ENCODE data around the gene MED13L.
"Not testable (repeated sequence)": the region's sequence is repeated elsewhere in the genome, so short reads cannot be mapped to it uniquely, and the experiment has no call there.

Gene MED13L

GRCh38 chr12:116153113-116153512 lies 124.4 kb downstream of the MED13L start:
- DNase-seq (ENCODE audit: low read depth in 2 of 2), result no peak

- no peak for DNase-seq (ENCODE audit: low read depth in 2 of 2)
Measured at GRCh38 chr12:116152268-116152667, 125.2 kb downstream of the MED13L start.

GRCh38 chr12:116150452-116150851 lies 127.0 kb downstream of the MED13L start:
- no peak for DNase-seq (ENCODE audit: low read depth in 2 of 2)

GRCh38 chr12:116150001-116150400 lies 127.5 kb downstream of the MED13L start:
- no peak for DNase-seq (ENCODE audit: low read depth in 2 of 2)

- DNase-seq (ENCODE audit: low read depth in 2 of 2), result no peak
Measured at GRCh38 chr12:116148844-116149243, 128.6 kb downstream of the MED13L start.

GRCh38 chr12:116146386-116146785 lies 131.1 kb downstream of the MED13L start:
- DNase-seq (ENCODE audit: low read depth in 2 of 2), result no peak

- DNase-seq (ENCODE audit: low read depth in 2 of 2), result no peak
Measured at GRCh38 chr12:116145451-116145850, 132.0 kb downstream of the MED13L start.

GRCh38 chr12:116144384-116144783 lies 133.1 kb downstream of the MED13L start:
- no peak for DNase-seq (ENCODE audit: low read depth in 2 of 2)

- DNase-seq (ENCODE audit: low read depth in 2 of 2), result no peak
Measured at GRCh38 chr12:116143909-116144308, 133.6 kb downstream of the MED13L start.

GRCh38 chr12:116142936-116143898 lies 134.3 kb downstream of the MED13L start:
- no peak for DNase-seq (ENCODE audit: low read depth in 2 of 2)

GRCh38 chr12:116141833-116142162 lies 135.7 kb downstream of the MED13L start:
- DNase-seq (ENCODE audit: low read depth in 2 of 2), result no peak

- DNase-seq (ENCODE audit: low read depth in 2 of 2), result no peak
Measured at GRCh38 chr12:116141110-116141832, 136.2 kb downstream of the MED13L start.

- DNase-seq (ENCODE audit: low read depth in 2 of 2), result no peak
Measured at GRCh38 chr12:116140529-116140928, 137.0 kb downstream of the MED13L start.

- DNase-seq (ENCODE audit: low read depth in 2 of 2), result no peak
Measured at GRCh38 chr12:116138781-116139180, 138.7 kb downstream of the MED13L start.

- no peak for DNase-seq (ENCODE audit: low read depth in 2 of 2)
Measured at GRCh38 chr12:116138364-116138763, 139.1 kb downstream of the MED13L start.

- no peak for DNase-seq (ENCODE audit: low read depth in 2 of 2)
Measured at GRCh38 chr12:116137318-116137717, 140.2 kb downstream of the MED13L start.

- no peak for DNase-seq (ENCODE audit: low read depth in 2 of 2)
Measured at GRCh38 chr12:116136340-116136739, 141.2 kb downstream of the MED13L start.

GRCh38 chr12:116135209-116135930 lies 142.1 kb downstream of the MED13L start:
- no peak for DNase-seq (ENCODE audit: low read depth in 2 of 2)

- DNase-seq (ENCODE audit: low read depth in 2 of 2), result no peak
Measured at GRCh38 chr12:116133636-116134214, 143.8 kb downstream of the MED13L start.

- DNase-seq (ENCODE audit: low read depth in 2 of 2), result no peak
Measured at GRCh38 chr12:116133149-116133548, 144.3 kb downstream of the MED13L start.

GRCh38 chr12:116131987-116132386 lies 145.5 kb downstream of the MED13L start:
- not testable (repeated sequence) for DNase-seq (ENCODE audit: low read depth in 2 of 2)

GRCh38 chr12:116131176-116131575 lies 146.3 kb downstream of the MED13L start:
- no peak for DNase-seq (ENCODE audit: low read depth in 2 of 2)

Data from stimulated activated CD8-positive, alpha-beta memory T cell treated with anti-CD3 and anti-CD28 coated beads, Interleukin-7, amount 100 ng/mL, for 1 hour (primary cell).